D341Med (cell line): Measurements from ENCODE around the gene PRDX6.
"Not testable (repeated sequence)": the region's sequence is repeated elsewhere in the genome, so short reads cannot be mapped to it uniquely, and the experiment has no call there.

Experiments
- DNase-seq: peaks from one replicate; pipeline ENCODE4 v3.0.0; 2012; ENCODE audit warnings: low spot score

PRDX6 gene

GRCh38 chr1:173469656-173470055 lies 7.5 kb upstream of the PRDX6 start:
- DNase-seq: no peak

GRCh38 chr1:173470608-173471007 lies 6.5 kb upstream of the PRDX6 start:
- no peak for DNase-seq

- DNase-seq: no peak
These were observed 3.5 kb upstream of the PRDX6 start for GRCh38 chr1:173473599-173474011.

GRCh38 chr1:173474097-173474779 lies 2.9 kb upstream of the PRDX6 start:
- no peak for DNase-seq

- DNase-seq: not testable (repeated sequence)
These were observed 2.2 kb upstream of the PRDX6 start for GRCh38 chr1:173474780-173475421.

GRCh38 chr1:173475564-173476196 lies 1.5 kb upstream of the PRDX6 start:
- DNase-seq: no peak

- DNase-seq: no peak
These were observed 904 bp upstream of the PRDX6 start for GRCh38 chr1:173476197-173476664.

- peak; percentile 99 for DNase-seq
These were observed 360 bp upstream of the PRDX6 start for GRCh38 chr1:173476665-173477285.

GRCh38 chr1:173478094-173478674 lies 1.0 kb downstream of the PRDX6 start:
- peak; percentile 45 for DNase-seq

- no peak for DNase-seq
These were observed 2.5 kb downstream of the PRDX6 start for GRCh38 chr1:173479649-173480048.

- DNase-seq: no peak
These were observed 4.1 kb downstream of the PRDX6 start for GRCh38 chr1:173481195-173481772.

GRCh38 chr1:173482683-173483082 lies 5.5 kb downstream of the PRDX6 start:
- DNase-seq: no peak

- no peak for DNase-seq
These were observed 7.1 kb downstream of the PRDX6 start for GRCh38 chr1:173484276-173484675.

- DNase-seq: no peak
These were observed 8.3 kb downstream of the PRDX6 start for GRCh38 chr1:173485401-173485800.

- DNase-seq: no peak
These were observed 10.9 kb downstream of the PRDX6 start for GRCh38 chr1:173488001-173488400.

- DNase-seq: peak; percentile 48
These were observed 12.0 kb downstream of the PRDX6 start for GRCh38 chr1:173489149-173489600.

- no peak for DNase-seq
These were observed 12.8 kb downstream of the PRDX6 start for GRCh38 chr1:173489929-173490328.

- DNase-seq: no peak
These were observed 14.4 kb downstream of the PRDX6 start for GRCh38 chr1:173491508-173491907.

GRCh38 chr1:173493125-173493524 lies 16.0 kb downstream of the PRDX6 start:
- DNase-seq: not testable (repeated sequence)

GRCh38 chr1:173495609-173496267 lies 18.6 kb downstream of the PRDX6 start:
- DNase-seq: no peak

GRCh38 chr1:173496757-173497320 lies 19.7 kb downstream of the PRDX6 start:
- no peak for DNase-seq
